GM19467 (cell line): ENCODE measurements around the gene ATXN2.
A peak's percentile ranks its signal among the peaks of the same experiment; 100 is the strongest.
"Not testable (repeated sequence)": the region's sequence is repeated elsewhere in the genome, so short reads cannot be mapped to it uniquely, and the experiment has no call there.

ENCODE experiments used
- ATAC-seq: cut with Tn5 transposase; IDR thresholded peaks from one replicate; pipeline ENCODE4 v1.9.1; 2021; ENCODE audit warnings: mild to moderate bottlenecking, moderate library complexity; ENCODE audit not compliant: unreplicated experiment

The ATXN2 gene

GRCh38 chr12:111602348-111602747, 3.2 kb upstream of the ATXN2 start:
- ATAC-seq = no peak

- ATAC-seq = not testable (repeated sequence)
These were observed 1.9 kb upstream of the ATXN2 start for GRCh38 chr12:111600986-111601385.

GRCh38 chr12:111600205-111600642, 1.1 kb upstream of the ATXN2 start:
- ATAC-seq = no peak

- ATAC-seq = peak; percentile 58
These were observed 514 bp upstream of the ATXN2 start for GRCh38 chr12:111599453-111600204.

- ATAC-seq = no peak
These were observed 1.1 kb downstream of the ATXN2 start for GRCh38 chr12:111597831-111598636.

GRCh38 chr12:111596985-111597830, 1.9 kb downstream of the ATXN2 start:
- ATAC-seq = no peak

GRCh38 chr12:111595341-111595835, 3.7 kb downstream of the ATXN2 start:
- ATAC-seq = not testable (repeated sequence)

GRCh38 chr12:111591399-111592010, 7.6 kb downstream of the ATXN2 start:
- not testable (repeated sequence) for ATAC-seq

GRCh38 chr12:111590552-111590951, 8.6 kb downstream of the ATXN2 start:
- no peak for ATAC-seq

DNA sequence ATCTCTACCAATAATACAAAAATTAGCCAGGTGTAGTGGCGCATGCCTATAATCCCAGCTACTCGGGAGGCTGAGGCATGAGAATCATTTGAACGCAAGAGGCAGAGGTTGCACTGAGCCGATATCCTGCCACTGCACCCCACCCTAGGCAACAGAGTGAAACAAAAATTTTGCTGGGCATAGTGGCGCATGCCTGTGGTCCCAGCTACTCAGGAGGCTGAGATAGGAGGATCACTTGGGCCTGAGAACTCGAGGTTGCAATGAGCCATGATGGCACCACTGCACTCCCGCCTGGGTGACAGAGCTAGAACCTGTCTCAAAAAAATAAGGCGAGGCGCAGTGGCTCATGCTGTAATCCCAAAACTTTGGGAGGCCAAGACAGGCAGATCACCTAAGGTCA, 9.5 kb downstream of the ATXN2 start:
- ATAC-seq = no peak

DNA sequence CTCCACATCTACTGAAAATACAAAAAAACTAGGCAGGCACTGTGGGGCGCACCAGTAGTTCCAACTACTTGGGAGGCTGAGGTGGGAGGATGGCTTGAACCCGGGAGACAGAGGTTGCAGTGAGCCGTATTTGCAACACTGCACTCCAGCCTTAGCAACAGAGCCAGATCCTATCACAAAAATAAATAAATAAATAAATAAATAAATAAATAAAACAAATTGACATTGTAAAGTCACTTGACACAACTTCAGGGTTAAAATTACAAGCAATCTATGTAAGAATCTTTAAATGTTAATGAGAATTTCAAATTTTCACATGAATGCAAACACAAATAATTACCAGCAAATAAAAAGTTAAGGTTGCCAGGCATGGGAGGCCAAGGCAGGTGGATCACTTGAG, 11.1 kb downstream of the ATXN2 start:
- no peak for ATAC-seq

GRCh38 chr12:111586986-111587385, 12.1 kb downstream of the ATXN2 start:
- ATAC-seq = no peak

GRCh38 chr12:111585690-111586089, 13.4 kb downstream of the ATXN2 start:
- ATAC-seq = no peak

- no peak for ATAC-seq
These were observed 14.2 kb downstream of the ATXN2 start for GRCh38 chr12:111584959-111585358.

DNA sequence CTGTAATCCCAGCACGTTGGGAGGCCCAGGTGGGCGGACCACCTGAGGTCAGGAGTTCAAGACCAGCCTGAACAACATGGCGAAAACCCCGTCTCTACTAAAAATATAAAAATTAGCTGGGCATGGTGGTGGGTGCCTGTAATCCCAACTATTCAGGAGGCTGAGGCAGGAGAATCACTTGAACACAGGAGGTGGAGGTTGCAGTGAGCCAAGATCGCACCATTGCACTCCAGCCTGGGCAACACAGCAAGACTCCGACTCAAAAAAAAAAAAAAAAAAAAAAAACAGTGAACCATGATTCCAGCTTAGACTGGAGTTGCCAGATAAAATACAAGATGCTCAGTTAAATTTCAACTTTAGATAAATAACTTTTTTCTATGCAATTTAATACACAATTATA, 15.6 kb downstream of the ATXN2 start:
- ATAC-seq = not testable (repeated sequence)

GRCh38 chr12:111582133-111582747, 16.9 kb downstream of the ATXN2 start:
- ATAC-seq = no peak

DNA sequence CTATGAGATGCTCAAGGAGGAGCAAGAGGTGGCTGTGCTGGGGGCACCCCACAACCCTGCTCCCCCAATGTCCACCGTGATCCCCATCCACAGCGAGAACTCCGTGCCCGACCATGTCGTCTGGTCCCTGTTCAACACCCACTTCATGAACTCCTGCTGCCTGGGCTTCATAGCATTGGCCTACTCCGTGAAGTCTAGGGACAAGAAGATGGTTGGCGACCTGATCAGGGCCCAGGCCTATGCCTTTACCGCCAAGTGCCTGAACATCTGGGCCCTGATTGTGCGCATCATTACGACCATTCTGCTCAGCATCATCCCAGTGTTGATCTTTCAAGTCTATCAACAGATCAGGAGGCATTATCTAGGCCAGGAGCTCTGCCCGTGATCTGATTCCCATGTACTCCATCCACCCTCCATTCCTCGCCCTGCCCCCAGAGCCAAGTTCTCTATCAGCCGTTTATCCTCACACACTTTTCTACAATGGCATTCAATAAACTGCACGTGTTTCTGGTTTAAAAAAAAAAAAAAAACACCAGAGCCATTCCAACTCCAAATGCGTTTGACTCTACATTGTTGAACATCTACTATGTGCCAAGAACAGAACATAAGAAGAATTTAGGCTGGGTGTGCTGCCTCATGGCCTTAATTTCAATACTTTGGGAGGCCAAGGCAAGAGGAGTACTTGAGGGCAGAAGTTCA, 17.5 kb downstream of the ATXN2 start:
- ATAC-seq = no peak

DNA sequence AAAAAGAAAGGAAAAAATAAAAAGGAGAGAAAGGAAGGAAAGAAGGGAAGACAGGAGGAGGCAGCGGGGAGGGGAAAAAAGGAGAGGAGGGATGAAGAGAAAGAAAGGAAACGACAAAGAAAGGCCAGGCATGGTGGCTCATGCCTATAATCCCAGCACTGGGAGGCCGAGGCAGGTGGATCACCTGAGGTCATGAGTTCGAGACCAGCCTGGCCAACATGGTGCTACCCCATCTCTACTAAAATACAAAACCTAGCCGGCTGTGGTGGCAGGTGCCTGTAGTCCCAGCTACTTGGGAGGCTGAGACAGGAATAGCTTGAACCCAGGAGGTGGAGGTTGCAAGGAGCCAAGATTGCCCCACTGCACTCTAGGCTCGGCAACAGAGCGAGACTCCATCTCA, 18.4 kb downstream of the ATXN2 start:
- ATAC-seq = no peak

- ATAC-seq = no peak
These were observed 19.0 kb downstream of the ATXN2 start for GRCh38 chr12:111580119-111580425.

GRCh38 chr12:111578971-111579340, 20.2 kb downstream of the ATXN2 start:
- no peak for ATAC-seq
